Karpas-422 (cell line): ENCODE data around the gene ORAI2. TPM values are rescaled to one million over a fixed set of nuclear protein-coding genes. Genes with fewer than 3 reads are reported as not detected.
A peak's percentile ranks its signal among the peaks of the same experiment; 100 is the strongest.

ENCODE experiments used
- DNase-seq: peaks from one replicate; pipeline ENCODE4 v3.0.0-alpha.2; 2015
- H2AFZ ChIP-seq: fragments of 200-600 bp; sonication (generic); 2 replicates; pipeline ENCODE4 v1.6.1; 2014; ENCODE audit warnings: antibody characterized with exemption, low read length, mixed read lengths
- H3K27ac ChIP-seq: fragments of 200-600 bp; sonication (generic); 2 replicates; pipeline ENCODE4 v1.5.1; 2014; ENCODE audit warnings: mild to moderate bottlenecking, low read length, moderate library complexity
- H3K27me3 ChIP-seq: fragments of 200-600 bp; sonication (generic); 2 replicates; pipeline ENCODE4 v1.6.1; 2014; ENCODE audit warnings: low read length, mixed read lengths
- H3K36me3 ChIP-seq: fragments of 200-600 bp; sonication (generic); 2 replicates; pipeline ENCODE4 v1.6.1; 2014; ENCODE audit warnings: low read length, mixed read lengths; ENCODE audit not compliant: insufficient read depth
- H3K4me1 ChIP-seq: fragments of 200-600 bp; sonication (generic); 2 replicates; pipeline ENCODE4 v1.6.1; 2014; ENCODE audit warnings: mild to moderate bottlenecking, low read length, mixed read lengths
- H3K4me2 ChIP-seq: fragments of 200-600 bp; sonication (generic); 2 replicates; pipeline ENCODE4 v1.6.1; 2014; ENCODE audit warnings: low read length, low read depth, mild to moderate bottlenecking; ENCODE audit not compliant: poor library complexity, severe bottlenecking
- H3K4me3 ChIP-seq: fragments of 200-600 bp; sonication (generic); 2 replicates; pipeline ENCODE4 v1.5.1; 2014; ENCODE audit warnings: mild to moderate bottlenecking, antibody characterized with exemption, low read length, mixed read lengths
- H3K79me2 ChIP-seq: fragments of 200-600 bp; sonication (generic); 2 replicates; pipeline ENCODE4 v1.6.1; 2014; ENCODE audit warnings: mild to moderate bottlenecking, low read length, mixed read lengths
- H3K9ac ChIP-seq: fragments of 200-600 bp; sonication (generic); 2 replicates; pipeline ENCODE4 v1.6.0; 2014; ENCODE audit warnings: low read length
- H3K9me2 ChIP-seq: fragments of 200-600 bp; sonication (generic), shearing (Covaris generic); replicated peaks from 2 replicates; pipeline ENCODE4 v1.6.0; 2014; ENCODE audit warnings: mild to moderate bottlenecking, low read length, moderate library complexity; ENCODE audit not compliant: insufficient read depth
- H3K9me3 ChIP-seq: fragments of 300-700, 200-600 bp; sonication (generic); 2 replicates; pipeline ENCODE4 v1.6.1; 2014; ENCODE audit warnings: low read length, mixed read lengths
- H4K20me1 ChIP-seq: fragments of 200-600 bp; sonication (generic); 2 replicates; pipeline ENCODE4 v1.6.1; 2014; ENCODE audit warnings: mild to moderate bottlenecking, antibody characterized with exemption, low read length, low read depth; ENCODE audit not compliant: insufficient read depth
- total RNA-seq: library from RNA; depleted of rRNA; stranded (reverse); fragments of >200 nt; shearing (Covaris generic); gene quantifications from 2 replicates; pipeline ENCODE4 v1.2.3, GENCODE V29; 2014; ENCODE audit warnings: low replicate concordance

The ORAI2 gene
- total RNA-seq, 1 experiment from 2014 or later, result 2.8 TPM

DNA sequence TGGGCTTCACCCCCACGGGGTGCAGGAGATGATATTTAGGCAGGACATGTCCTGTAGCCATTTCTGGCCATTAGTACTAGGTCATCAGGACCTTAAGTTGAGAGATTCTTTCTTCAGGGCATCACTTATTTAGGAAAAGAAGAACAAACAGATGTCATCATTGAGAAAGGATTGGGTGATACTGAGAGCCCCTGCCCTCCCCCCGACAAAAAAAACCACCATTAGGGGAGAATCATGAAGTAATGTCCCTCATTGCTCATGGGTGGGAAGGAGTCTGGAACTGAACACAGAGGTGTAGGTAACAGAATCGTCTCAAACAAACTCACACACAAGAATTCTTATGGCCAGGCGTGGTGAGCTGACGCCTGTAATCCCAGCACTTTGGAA lies 6.4 kb upstream of the ORAI2 start:
- H4K20me1 ChIP-seq, result peaks cover 24% of the 10 kb centered on the region; the same call in 1 of the 2 replicates
- H3K9me2 ChIP-seq, result no peaks in the 10 kb centered on the region
- H3K4me1 ChIP-seq, result peaks cover 6% of the 10 kb centered on the region
- no peak overlapping the region for H3K4me3 ChIP-seq
- H3K79me2 ChIP-seq, result no peaks in the 10 kb centered on the region
- DNase-seq, result no peak
- no peak overlapping the region for H3K27ac ChIP-seq
- H3K4me2 ChIP-seq, result no peak overlapping the region
- no peak overlapping the region for H3K9ac ChIP-seq
- H3K9me3 ChIP-seq, result no peaks in the 10 kb centered on the region
- peaks cover 21% of the 10 kb centered on the region for H3K36me3 ChIP-seq
- H3K27me3 ChIP-seq, result no peaks in the 10 kb centered on the region
- no peak overlapping the region for H2AFZ ChIP-seq

DNA sequence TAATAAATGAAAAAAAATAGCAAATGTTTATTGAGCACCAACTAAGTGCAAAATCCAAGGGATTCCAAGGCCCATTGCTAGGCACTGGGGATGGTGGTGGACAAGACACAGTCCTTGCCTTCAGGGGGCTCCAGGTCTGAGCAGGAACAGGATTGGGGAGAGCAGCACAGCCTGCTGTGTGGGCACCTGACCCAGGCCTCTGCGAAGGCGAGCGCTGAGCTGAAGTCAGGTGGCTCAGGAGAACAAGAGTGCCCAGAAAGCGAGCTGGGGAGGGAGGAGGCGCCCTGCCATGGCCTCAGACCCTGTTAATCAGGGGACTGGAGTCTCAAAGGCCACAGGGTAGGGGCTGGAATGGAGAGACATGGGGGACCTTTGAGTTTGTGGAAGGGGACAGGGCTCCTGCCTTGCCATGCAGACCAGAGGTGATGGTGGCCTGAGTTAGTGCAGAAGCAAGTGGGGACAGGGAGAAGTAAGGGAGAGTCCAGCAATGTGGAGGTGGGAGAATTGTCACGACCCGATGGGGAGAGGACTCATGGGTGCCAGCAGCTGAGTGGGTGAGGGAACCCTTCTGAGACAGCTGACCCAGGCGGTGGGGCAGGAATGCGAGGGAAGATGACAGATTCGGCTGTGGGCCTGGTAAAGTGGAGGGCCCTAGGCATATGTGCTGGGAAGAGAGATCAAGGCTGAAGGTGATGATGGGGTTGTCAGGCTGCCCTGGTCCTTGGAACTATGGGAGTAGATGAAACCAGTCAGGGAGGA lies 4.1 kb upstream of the ORAI2 start:
- Histone ChIP-seq H3K36me3 (peaks cover 21% of the 10 kb centered on the region), H3K9me3 (no peaks in the 10 kb centered on the region), H3K4me2 (no peak overlapping the region), H3K4me1 (peaks cover 25% of the 10 kb centered on the region), H3K4me3 (no peak overlapping the region), H4K20me1 (peaks cover 23% of the 10 kb centered on the region; the same call in 1 of the 2 replicates), H3K9ac (no peak overlapping the region), H3K27me3 (no peaks in the 10 kb centered on the region), H2AFZ (no peak overlapping the region), H3K9me2 (no peaks in the 10 kb centered on the region), H3K79me2 (no peaks in the 10 kb centered on the region), H3K27ac (no peak overlapping the region)
- no peak for DNase-seq

DNA sequence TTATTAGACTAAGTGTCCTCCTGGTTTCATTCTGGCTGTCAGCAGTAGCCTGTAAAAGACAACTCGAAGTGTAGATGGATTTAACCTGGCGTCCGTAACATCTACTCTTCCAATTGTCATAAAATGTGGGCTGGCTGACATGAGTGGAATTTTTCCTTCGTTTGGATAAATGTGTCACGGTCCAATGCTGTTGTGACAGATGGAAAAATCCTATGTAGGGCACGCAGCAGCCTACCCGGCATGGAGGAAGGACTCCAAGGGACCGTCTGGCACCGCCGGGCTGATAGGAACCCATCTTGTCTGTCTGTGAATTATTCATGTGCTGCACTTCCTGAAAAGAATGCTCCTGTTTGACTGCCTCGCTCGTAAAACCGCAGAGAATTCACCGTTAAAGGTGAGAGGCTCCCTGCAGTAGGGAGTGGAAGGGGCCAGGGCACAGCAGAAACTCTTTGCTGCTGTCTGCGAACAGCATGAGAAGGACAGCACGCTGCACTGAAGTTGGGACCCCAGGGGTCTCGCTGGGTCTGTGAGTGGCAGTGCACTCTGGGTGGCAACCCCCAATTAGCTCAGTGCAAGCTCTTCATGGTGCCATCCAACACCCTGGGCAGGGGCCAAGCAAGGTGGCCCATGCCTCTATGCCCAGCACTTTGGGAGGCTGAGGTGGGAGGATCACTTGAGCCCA lies 1.6 kb upstream of the ORAI2 start:
- H2AFZ ChIP-seq, result no peak overlapping the region
- H3K79me2 ChIP-seq, result no peaks in the 10 kb centered on the region
- peak; percentile 55 for DNase-seq
- no peaks in the 10 kb centered on the region for H3K9me3 ChIP-seq
- peaks cover 3% of the 10 kb centered on the region for H3K36me3 ChIP-seq
- no peak overlapping the region for H3K27ac ChIP-seq
- H3K9ac ChIP-seq, result no peak overlapping the region
- peaks cover 1% of the 10 kb centered on the region; the same call in 1 of the 2 replicates for H4K20me1 ChIP-seq
- no peaks in the 10 kb centered on the region for H3K9me2 ChIP-seq
- H3K4me3 ChIP-seq, result no peak overlapping the region
- peaks cover 27% of the 10 kb centered on the region for H3K4me1 ChIP-seq
- H3K27me3 ChIP-seq, result no peaks in the 10 kb centered on the region
- no peak overlapping the region for H3K4me2 ChIP-seq

DNA sequence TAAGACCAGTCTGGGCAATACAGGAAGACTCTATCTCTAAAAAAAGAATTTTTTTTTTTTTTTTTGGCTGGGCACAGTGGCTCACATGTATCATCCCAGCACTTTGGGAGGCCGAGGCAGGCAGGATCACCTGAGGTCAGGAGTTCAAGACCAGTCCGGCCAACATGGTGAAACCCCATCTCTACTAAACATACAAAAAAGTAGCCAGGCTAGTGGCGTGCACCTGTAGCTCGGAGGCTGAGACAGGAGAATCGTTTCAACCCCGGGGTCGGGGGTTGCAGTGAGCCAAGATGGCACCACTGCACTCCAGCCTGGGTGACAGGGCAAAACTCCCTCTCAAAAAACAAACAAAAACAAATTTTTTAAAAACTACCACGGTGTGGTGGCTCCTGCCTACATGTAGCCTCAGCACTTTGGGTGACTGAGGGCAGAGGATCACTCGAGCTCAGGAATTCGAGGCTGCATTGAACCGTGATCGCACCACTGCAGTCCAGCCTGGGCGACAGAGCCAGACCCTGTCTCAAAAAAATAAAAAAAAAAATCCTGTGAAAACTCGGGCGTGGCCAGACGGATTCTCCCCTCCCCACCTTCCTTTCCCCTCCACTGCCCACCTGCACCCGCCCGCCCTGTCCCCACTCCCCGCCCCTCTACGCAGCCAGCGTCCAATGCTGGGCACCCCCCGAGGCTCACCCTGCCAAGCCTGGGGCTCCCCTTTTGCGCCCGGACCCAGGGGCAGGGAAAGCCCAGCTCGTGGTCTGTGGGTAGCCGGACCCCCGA lies 745 bp upstream of the ORAI2 start:
- Histone ChIP-seq H3K4me2 (peak overlapping the region; percentile 87), H3K79me2 (no peaks in the 10 kb centered on the region), H3K4me1 (peaks cover 27% of the 10 kb centered on the region), H3K9me2 (no peaks in the 10 kb centered on the region), H3K36me3 (no peaks in the 10 kb centered on the region), H3K27me3 (no peaks in the 10 kb centered on the region), H3K9ac (peak overlapping the region; percentile 78), H2AFZ (no peak overlapping the region), H4K20me1 (no peaks in the 10 kb centered on the region), H3K9me3 (no peaks in the 10 kb centered on the region), H3K27ac (no peak overlapping the region), H3K4me3 (peak overlapping the region; percentile 67; the same call in 1 of the 2 replicates)
- no peak for DNase-seq

DNA sequence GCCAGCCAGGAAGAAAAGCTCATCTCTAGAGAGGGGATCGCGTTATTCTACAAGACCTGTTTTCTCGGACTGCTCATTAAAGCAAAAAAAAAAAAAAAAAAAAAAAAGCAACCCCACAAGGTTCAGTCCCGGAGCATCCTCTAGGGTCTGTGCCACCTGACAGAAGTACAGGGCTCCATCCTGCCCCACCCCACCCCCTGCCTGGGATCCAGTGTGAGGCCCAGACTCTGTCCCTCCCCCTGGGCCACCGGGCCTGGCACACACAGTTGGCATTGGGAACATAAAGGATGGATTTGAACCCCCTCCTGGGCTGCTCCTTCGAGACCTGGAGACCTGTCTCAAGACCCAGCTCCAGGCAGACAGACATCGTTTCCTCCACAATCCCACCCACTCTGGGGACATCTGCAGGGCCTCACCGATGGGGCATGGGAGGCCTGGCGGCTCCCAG lies 688 bp downstream of the ORAI2 start:
- Histone ChIP-seq H3K4me2 (peak overlapping the region; percentile 87), H3K27ac (no peak overlapping the region), H3K9me2 (no peaks in the 10 kb centered on the region), H3K9me3 (no peaks in the 10 kb centered on the region), H3K27me3 (no peaks in the 10 kb centered on the region), H3K36me3 (no peaks in the 10 kb centered on the region), H3K4me1 (peaks cover 27% of the 10 kb centered on the region), H4K20me1 (no peaks in the 10 kb centered on the region), H3K79me2 (no peaks in the 10 kb centered on the region), H3K4me3 (peak overlapping the region; percentile 80), H3K9ac (peak overlapping the region; percentile 78), H2AFZ (peak overlapping the region; percentile 50; the same call in 1 of the 2 replicates)
- peak; percentile 46 for DNase-seq

DNA sequence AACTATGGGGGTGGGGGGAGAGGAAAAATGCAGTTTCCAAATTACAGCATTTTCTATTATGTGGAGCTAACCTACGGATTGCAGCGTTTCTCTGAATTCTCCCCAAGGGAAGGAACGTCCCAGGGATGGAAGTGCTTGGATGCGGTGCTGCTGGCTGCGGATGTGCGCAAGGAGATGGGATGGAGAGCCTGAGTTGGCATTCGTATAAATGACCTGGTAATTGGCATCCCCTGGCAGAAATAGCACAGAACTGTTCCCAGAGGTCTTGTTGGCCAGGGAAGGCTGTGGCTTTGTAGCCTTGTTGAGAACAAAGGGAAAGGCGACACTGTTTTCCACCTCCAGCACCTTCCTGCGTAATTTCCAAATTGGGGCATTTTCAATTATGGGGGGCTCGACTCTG lies 2.7 kb downstream of the ORAI2 start:
- Histone ChIP-seq H3K27ac (no peak overlapping the region), H3K4me3 (no peak overlapping the region), H3K9ac (no peak overlapping the region), H3K27me3 (no peaks in the 10 kb centered on the region), H2AFZ (no peak overlapping the region), H3K9me3 (no peaks in the 10 kb centered on the region), H3K79me2 (no peaks in the 10 kb centered on the region), H3K9me2 (no peaks in the 10 kb centered on the region), H3K4me2 (no peak overlapping the region), H3K4me1 (peaks cover 28% of the 10 kb centered on the region), H4K20me1 (no peaks in the 10 kb centered on the region), H3K36me3 (no peaks in the 10 kb centered on the region)
- no peak for DNase-seq

DNA sequence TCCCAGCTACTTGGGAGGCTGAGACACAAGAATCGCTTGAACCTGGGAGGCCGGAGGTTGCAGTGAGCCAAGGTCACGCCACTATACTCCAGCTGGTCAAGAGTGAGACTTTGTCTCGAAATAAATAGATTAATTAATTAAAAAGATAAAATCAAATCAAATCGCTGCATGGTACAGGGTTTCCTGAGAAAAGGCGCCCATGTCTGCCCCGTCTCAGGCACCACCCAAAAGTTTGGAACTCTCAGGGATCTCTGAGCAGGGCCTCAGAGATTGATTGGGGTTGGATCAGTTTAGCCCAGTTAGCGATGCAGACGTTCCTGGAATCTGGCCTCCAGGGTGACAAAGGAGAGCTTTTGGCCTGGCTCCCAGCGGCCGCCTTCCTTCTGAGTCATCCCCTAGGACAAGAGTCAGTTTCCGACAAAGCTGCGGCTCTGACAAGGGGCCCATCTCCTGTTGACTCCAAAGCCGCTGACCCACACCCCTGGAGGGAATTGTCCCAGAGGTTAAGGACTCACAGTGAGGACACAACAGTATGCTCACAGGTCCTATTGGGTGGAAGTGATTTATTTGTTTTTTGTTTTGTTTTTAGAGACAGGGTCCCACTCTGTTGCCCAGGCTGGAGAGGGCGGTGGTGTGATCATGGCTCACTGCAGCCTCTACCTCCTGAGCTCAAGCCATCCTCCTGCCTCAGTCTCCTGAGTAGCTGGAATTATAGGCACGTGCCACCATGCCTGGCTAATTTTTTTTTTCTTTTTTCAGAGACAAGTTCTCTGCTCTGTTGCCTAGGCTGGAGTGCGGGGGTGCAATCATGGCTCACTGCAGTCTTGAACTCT lies 6.8 kb downstream of the ORAI2 start:
- Histone ChIP-seq H3K4me1 (peaks cover 12% of the 10 kb centered on the region), H2AFZ (no peak overlapping the region), H3K79me2 (no peaks in the 10 kb centered on the region), H4K20me1 (no peaks in the 10 kb centered on the region), H3K27me3 (no peaks in the 10 kb centered on the region), H3K9me3 (no peaks in the 10 kb centered on the region), H3K9me2 (no peaks in the 10 kb centered on the region), H3K9ac (no peak overlapping the region), H3K27ac (no peak overlapping the region), H3K4me3 (no peak overlapping the region), H3K4me2 (no peak overlapping the region), H3K36me3 (no peaks in the 10 kb centered on the region)
- DNase-seq, result no peak
